ENCODE data around the gene MOGAT3.
A peak's percentile ranks its signal among the peaks of the same experiment; 100 is the strongest.

The MOGAT3 gene

GRCh38 chr7:101233907-101234547 is 33.2 kb upstream of the MOGAT3 start:
- no peak for DNase-seq

- peak; percentile 69 to 76 for DNase-seq
Observed at GRCh38 chr7:101232141-101232850, 31.5 kb upstream of the MOGAT3 start.

DNA sequence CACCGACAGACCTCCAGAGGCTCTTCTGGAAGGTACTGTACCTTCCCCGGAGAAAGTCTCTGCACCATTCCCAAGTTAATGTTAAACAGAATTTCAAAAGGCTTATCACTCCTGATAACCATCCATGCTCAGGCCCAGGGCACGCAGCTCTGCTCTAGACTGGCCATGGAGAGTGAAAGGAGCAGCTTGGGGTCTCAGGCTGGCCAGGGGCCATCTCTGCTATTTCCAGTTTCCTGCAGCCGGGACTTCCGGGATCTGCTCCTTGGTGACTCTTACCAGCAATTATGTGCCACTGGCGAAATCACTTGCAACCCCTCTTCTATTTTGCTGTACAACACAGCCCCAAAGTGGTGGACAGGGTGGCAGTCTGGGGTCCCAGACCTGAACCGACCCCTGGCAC is 30.8 kb upstream of the MOGAT3 start:
- DNase-seq: no peak

- no peak for DNase-seq
Observed at GRCh38 chr7:101226721-101227120, 25.9 kb upstream of the MOGAT3 start.

GRCh38 chr7:101225650-101226049 is 24.8 kb upstream of the MOGAT3 start:
- no peak for DNase-seq

GRCh38 chr7:101223528-101223927 is 22.7 kb upstream of the MOGAT3 start:
- no peak for DNase-seq

DNA sequence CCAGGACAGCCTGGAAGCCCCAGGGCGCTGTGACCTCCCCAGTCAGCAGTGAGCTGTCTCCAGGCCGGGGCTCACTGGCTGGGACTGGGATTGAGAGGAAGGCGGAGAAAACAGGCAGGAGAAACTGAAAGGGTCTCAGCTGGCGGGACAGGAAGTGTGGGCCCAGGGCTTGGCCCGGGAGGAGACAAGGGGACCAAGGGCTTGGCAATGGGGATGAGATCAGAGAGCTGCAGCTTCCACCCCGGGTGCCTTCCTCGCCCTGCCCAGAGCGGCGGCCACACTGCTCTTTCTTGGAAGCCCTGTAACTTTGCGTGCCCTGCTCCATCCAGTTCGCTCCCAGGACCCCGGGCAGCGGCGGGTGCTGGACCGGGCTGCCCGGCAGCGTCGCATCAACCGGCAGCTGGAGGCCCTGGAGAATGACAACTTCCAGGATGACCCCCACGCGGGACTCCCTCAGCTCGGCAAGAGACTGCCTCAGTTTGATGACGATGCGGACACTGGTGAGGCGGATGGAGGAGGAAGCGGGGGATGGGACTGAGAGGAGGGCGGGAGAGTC is 21.5 kb upstream of the MOGAT3 start:
- no peak for DNase-seq

DNA sequence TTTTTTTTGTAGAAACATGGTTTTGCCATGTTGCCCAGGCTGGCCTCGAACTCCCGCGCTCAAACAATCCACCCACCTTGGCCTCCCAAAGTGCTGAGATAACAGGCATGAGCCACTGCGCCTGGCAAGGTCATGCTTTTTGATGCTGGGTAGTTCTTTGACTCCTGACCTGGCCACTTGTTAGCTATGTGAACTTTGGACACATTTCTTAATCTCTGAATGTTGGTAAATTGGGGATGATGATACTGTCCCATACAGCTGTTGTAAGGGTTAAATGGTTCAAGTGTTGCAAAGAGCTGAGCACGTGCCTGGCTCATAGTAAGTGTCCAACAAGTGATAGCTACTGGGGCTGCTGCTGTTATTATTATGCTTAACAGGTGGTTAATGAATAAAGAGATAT is 19.5 kb upstream of the MOGAT3 start:
- no peak for DNase-seq

GRCh38 chr7:101218236-101219125 is 17.6 kb upstream of the MOGAT3 start:
- no peak for DNase-seq

DNA sequence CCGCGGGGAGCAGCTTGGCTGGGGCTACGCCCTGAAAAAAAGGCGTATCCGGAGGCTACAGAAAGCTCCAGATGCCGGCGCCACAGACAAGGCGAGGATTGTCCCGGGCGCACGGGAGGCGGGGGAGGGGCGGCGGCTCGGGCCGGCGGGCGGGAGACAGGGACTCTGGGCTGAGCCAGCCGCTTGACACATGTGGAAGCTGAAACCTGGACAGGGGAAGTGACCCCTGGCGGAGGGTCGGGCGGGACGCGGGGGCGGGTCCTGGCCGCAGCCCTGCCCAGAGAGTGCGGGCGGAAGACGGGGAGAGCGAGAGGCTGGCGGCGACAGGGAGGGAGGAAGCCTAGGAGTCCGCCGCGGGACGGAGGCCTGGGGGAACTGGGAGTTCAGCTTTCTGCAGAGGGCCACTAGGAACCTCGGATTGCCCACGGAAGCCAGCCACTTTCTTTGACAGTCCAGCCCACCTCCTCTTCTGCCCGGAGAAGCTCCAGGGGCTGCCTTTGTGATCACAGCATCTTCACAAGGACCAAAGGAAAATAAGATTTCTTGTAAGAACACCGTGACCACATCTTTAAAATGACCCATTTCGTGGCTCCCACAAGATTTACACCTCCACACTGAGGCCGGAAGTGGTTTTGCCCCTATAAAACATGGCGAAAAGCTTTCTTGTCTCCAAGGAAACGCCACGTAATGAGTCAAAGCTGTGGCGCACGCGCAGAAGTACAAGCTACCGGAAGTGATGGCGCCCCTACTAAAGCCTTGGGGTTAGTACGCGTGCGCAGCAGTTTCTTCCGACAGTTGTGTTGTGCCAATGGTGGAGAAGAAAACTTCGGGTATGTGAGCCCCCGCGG is 16.8 kb upstream of the MOGAT3 start, which contains the start of the genes PLOD3 and ZNHIT1:
Gene PLOD3 (minus strand): TSS at position 194 of the 848 bp plus-strand sequence. CDS start 307 bp downstream, outside the sequence.
Gene ZNHIT1 (plus strand): TSS at position 778 of the 848 bp plus-strand sequence. CDS start 31 bp downstream, at position 809.
- DNase-seq: peak; percentile 99

DNA sequence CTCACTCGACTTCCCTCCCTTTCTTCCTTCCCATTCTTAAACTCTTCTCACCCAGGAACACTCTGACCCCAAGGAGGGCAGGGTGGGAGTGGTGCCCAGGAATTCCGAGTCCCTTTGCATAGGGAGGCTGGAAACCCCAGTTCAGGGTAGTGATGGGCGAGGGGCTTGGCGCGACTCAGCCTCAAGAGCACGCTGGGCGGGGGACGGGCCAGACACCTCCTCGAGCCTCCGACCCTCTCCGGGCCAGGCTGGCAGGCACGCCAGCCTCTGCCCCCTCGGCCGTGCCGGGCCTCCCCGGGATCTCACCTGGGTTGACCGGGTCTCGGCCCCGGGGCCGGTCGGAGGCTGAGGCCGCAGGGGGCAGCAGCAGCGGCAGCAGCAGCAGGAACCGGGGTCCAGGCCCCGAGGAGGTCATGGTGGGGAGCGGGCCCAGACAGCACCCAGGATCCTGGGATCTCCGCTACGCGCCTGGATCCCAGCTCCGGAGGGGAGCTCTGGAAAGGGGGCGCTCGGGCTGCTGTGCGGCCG is 16.1 kb upstream of the MOGAT3 start:
- no peak for DNase-seq

DNA sequence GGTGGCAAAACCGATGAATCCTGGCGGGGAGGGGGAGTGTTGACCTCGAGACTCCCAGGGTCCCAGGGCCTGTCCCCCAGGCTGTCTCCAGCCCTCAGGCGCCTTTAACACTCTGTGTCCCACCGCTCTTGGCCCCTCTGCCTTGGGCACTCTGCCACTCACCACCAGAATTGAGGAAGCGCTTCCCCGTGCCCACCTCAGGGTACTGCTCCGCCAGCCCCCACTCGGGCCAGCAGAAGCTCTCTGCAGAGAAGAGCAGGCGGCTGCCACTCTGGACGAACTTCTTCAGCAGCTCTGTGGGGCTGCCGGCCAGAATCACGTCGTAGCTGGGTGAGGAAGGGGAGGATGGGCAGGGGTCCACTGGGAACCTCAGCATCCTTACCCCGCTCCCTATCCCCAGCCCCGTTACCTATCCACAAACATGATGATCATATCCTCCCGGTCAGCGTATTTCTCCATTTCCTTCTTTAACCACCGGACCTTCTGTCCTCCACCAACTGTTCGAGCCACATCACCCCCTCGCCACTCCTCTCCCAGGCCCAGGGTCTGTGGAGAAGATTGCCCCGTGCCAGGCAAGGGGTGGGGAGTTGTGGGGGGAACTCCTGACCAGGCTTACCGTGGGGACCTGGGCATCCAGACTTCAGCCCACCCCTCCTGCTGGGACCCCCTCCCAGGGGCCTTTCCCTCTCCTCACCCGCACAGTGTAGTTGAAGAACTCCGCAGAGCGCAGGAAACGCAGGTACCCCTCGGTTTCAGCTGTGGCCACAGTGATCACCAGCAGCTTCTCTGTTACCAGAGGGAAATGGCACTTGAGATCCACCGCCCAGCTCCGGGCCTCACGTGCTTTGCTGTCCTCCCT is 15.4 kb upstream of the MOGAT3 start:
- DNase-seq: no peak

DNA sequence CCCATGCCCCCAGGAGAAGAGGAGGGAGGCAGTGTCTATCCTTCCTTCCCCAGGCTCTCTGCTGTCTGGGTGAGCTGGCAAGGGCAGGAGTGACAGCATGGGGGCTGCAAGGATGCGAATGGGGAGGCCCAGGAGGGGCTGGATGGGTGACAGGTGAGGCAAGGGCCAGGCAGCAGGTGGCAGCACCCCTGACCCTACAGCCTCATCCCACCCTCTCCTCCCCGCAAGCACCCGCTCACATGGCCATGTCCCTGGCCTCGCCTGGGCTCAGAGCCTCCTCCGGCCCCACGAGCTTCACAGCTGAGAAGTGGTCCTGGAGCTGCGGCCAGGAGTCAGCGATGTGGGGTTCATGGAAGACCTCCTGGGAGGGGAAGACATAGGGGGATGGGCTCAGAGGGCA is 11.2 kb upstream of the MOGAT3 start:
- no peak for DNase-seq

GRCh38 chr7:101211501-101211900 is 10.7 kb upstream of the MOGAT3 start:
- DNase-seq: no peak

DNA sequence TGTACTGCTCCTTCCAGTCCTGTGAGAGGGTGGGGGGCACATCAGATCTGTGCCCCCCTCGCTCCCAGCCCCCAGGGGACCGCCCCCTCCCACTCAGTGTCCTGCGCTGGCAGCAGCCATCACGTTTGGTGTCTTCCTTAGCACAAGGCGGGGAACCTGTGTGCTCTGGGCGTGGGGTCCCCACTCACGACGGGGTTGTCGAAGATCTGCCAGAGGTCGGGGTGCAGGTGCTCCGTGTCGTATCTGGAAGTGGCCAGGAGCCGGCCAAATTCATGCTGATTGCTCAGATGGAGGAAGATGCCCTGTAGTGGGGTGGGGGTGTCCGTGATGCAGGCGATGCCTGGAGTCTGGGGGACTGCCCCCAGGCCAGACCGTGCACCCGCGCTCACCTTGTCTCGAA is 9.3 kb upstream of the MOGAT3 start:
- no peak for DNase-seq

DNA sequence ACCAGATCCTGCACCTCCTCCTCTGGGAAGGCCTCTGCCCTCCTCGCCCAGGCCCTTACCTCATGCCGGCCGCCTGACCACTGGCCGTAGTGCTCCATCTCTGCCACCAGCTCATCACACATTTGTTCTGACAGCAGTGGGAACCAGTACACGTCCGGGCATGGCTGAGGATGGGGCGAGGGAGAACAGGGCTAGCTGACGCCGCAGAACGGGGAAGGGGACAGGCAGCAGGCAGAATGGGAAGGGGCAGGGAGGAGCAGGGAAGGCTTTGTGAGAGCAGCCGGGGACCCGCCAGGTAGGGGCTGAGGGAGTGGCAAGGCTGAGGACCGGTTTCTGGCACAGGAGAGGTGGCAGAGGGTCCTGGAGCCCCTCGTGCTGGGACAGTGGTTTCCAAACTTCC is 8.0 kb upstream of the MOGAT3 start:
- DNase-seq: no peak

- no peak for DNase-seq
Observed at GRCh38 chr7:101207459-101207858, 6.6 kb upstream of the MOGAT3 start.

- DNase-seq: no peak
Observed at GRCh38 chr7:101206665-101207042, 5.8 kb upstream of the MOGAT3 start.

GRCh38 chr7:101205901-101206664 is 5.2 kb upstream of the MOGAT3 start:
- no peak for DNase-seq

Measured in NCI-H2081 (cell line).